Hepatocyte (in vitro differentiated cells): Measurements from ENCODE around the gene DMD. TPM values are rescaled to one million over a fixed set of nuclear protein-coding genes. Genes with fewer than 3 reads are reported as not detected.

Experiments
- DNase-seq: peaks from one replicate; pipeline ENCODE4 v3.0.0-alpha.2; 2016; ENCODE audit warnings: low spot score
- H2AFZ ChIP-seq: fragments of 200-600 bp; sonication (generic); 2 replicates; pipeline ENCODE4 v1.6.0; 2016; ENCODE audit warnings: antibody characterized with exemption, mild to moderate bottlenecking
- H3K27ac ChIP-seq: fragments of 200-600 bp; sonication (generic); 2 replicates; pipeline ENCODE4 v1.5.1; 2016; ENCODE audit warnings: mild to moderate bottlenecking
- H3K27me3 ChIP-seq: fragments of 200-600 bp; sonication (generic); 2 replicates; pipeline ENCODE4 v1.6.1; 2016
- H3K36me3 ChIP-seq: fragments of 200-600 bp; sonication (generic); replicated peaks from 2 replicates; pipeline ENCODE4 v1.5.1; 2016; ENCODE audit warnings: low read depth; ENCODE audit not compliant: insufficient read depth
- H3K4me1 ChIP-seq: fragments of 200-600 bp; sonication (generic); 2 replicates; pipeline ENCODE4 v1.5.1; 2016; ENCODE audit warnings: mild to moderate bottlenecking, moderate library complexity; ENCODE audit not compliant: insufficient read depth
- H3K4me2 ChIP-seq: fragments of 200-600 bp; sonication (generic); 2 replicates; pipeline ENCODE4 v1.6.0; 2016
- H3K4me3 ChIP-seq: fragments of 200-600 bp; sonication (generic); 2 replicates; pipeline ENCODE4 v1.5.1; 2016; ENCODE audit warnings: mild to moderate bottlenecking
- H3K79me2 ChIP-seq: fragments of 200-600 bp; sonication (generic); 2 replicates; pipeline ENCODE4 v1.6.0; 2017; ENCODE audit warnings: mild to moderate bottlenecking
- H3K9me2 ChIP-seq: fragments of 200-600 bp; sonication (generic); replicated peaks from 2 replicates; pipeline ENCODE4 v1.6.0; 2017; ENCODE audit warnings: mild to moderate bottlenecking; ENCODE audit not compliant: insufficient read depth
- H3K9me3 ChIP-seq: fragments of 200-600 bp; sonication (generic); 2 replicates; pipeline ENCODE4 v1.5.1; 2016; ENCODE audit warnings: low read depth, mild to moderate bottlenecking
- H4K20me1 ChIP-seq: fragments of 200-600 bp; sonication (generic); 2 replicates; pipeline ENCODE4 v1.6.0; 2016; ENCODE audit warnings: mild to moderate bottlenecking; ENCODE audit not compliant: insufficient read depth, poor library complexity, severe bottlenecking
- CTCF ChIP-seq: fragments of 200-600 bp; sonication (generic); IDR thresholded peaks from 2 replicates; pipeline ENCODE4 v1.5.1; 2016; ENCODE audit warnings: antibody characterized with exemption, mild to moderate bottlenecking; ENCODE audit not compliant: poor library complexity
- EZH2 ChIP-seq: fragments of 200-600 bp; sonication (generic); IDR thresholded peaks from 2 replicates; pipeline ENCODE4 v1.6.1; 2016; ENCODE audit warnings: antibody characterized with exemption, mild to moderate bottlenecking, borderline replicate concordance
- EZH2phosphoT487 ChIP-seq: fragments of 200-600 bp; sonication (generic); IDR thresholded peaks from one replicate; pipeline ENCODE4 v1.6.1; 2018; ENCODE audit warnings: antibody characterized with exemption, mild to moderate bottlenecking, low read depth, moderate library complexity; ENCODE audit not compliant: unreplicated experiment, severe bottlenecking
- WGBS: methylation state at CpG from one replicate; pipeline ENCODE4 v1.1.6; 2016; ENCODE audit warnings: low lambda C conversion rate; ENCODE audit errors: missing lambda C conversion rate; 5-methylcytosine and 5-hydroxymethylcytosine counted together
- polyA plus RNA-seq: library from polyadenylated mRNA; unstranded; fragments of >200 nt; fragmentation: Nextera tagmentation; extraction: Ambion mirVana; gene quantifications from 2 replicates; pipeline ENCODE4 v1.2.1, GENCODE V29; 2016
- total RNA-seq: library from RNA; depleted of rRNA; stranded (reverse); fragments of >200 nt; gene quantifications from 2 replicates; pipeline ENCODE4 v1.2.3, GENCODE V29; 2014

DMD gene
- total and polyA plus RNA-seq, 2 experiments from 2014 or later, result 14.2 to 27.8 TPM

GRCh38 chrX:32451954-32452695, 759.2 kb downstream of the DMD start:
- Histone ChIP-seq H4K20me1 (no peaks in the 10 kb centered on the region), H2AFZ (no peak overlapping the region), H3K9me3 (no peaks in the 10 kb centered on the region), H3K4me3 (no peak overlapping the region), H3K27ac (no peak overlapping the region), H3K36me3 (no peaks in the 10 kb centered on the region), H3K9me2 (no peaks in the 10 kb centered on the region), H3K4me2 (no peak overlapping the region), H3K27me3 (no peaks in the 10 kb centered on the region), H3K4me1 (no peaks in the 10 kb centered on the region), H3K79me2 (no peaks in the 10 kb centered on the region)
- TF ChIP-seq EZH2 (no peak), EZH2phosphoT487 (no peak), CTCF (no peak)
- no peak for DNase-seq
- 91% methylated on average over 3 of the region's 3 CpGs for WGBS

- Histone ChIP-seq H3K79me2 (no peaks in the 10 kb centered on the region), H3K36me3 (no peaks in the 10 kb centered on the region), H2AFZ (no peak overlapping the region), H4K20me1 (no peaks in the 10 kb centered on the region), H3K9me2 (no peaks in the 10 kb centered on the region), H3K4me3 (no peak overlapping the region), H3K9me3 (no peaks in the 10 kb centered on the region), H3K4me2 (no peak overlapping the region), H3K27ac (no peak overlapping the region), H3K27me3 (no peaks in the 10 kb centered on the region), H3K4me1 (no peaks in the 10 kb centered on the region)
- no peak for TF ChIP-seq EZH2
- TF ChIP-seq CTCF, result no peak
- TF ChIP-seq EZH2phosphoT487, result no peak
- WGBS, result 94% methylated on average over 2 of the region's 2 CpGs
- DNase-seq, result no peak
Observed at GRCh38 chrX:32448945-32449344, 762.4 kb downstream of the DMD start.

- TF ChIP-seq EZH2phosphoT487 (no peak), CTCF (no peak), EZH2 (no peak)
Observed at GRCh38 chrX:32448320-32448719, 763.0 kb downstream of the DMD start.

More at GRCh38 chrX:32448320-32448719, 763.0 kb downstream of the DMD start:
- DNase-seq, result no peak
- Histone ChIP-seq H3K4me1 (no peaks in the 10 kb centered on the region), H3K4me3 (no peak overlapping the region), H3K9me3 (no peaks in the 10 kb centered on the region), H3K27me3 (no peaks in the 10 kb centered on the region), H3K27ac (no peak overlapping the region), H3K4me2 (no peak overlapping the region), H2AFZ (no peak overlapping the region), H3K9me2 (no peaks in the 10 kb centered on the region), H3K79me2 (no peaks in the 10 kb centered on the region), H3K36me3 (no peaks in the 10 kb centered on the region), H4K20me1 (no peaks in the 10 kb centered on the region)
- 83% methylated on average over 1 of the region's 1 CpG for WGBS
